DND-41 (cell line): ENCODE measurements around the gene AOPEP.

Experiments used
- ATAC-seq: fragments of 200-7000 bp; cut with Tn5 transposase; 3 replicates; pipeline ENCODE4 v1.9.1; 2021; ENCODE audit warnings: low read depth; ENCODE audit not compliant: insufficient read depth
- DNase-seq: peaks from one replicate; pipeline ENCODE4 v3.0.0-alpha.2; 2020
- H2AFZ ChIP-seq: 2 replicates; pipeline ENCODE4 v1.6.0; 2012; ENCODE audit warnings: low read depth, low read length
- H3K27ac ChIP-seq: 2 replicates; pipeline ENCODE4 v1.5.1; 2012; ENCODE audit warnings: low read length, inconsistent platforms
- H3K27me3 ChIP-seq: fragments of 200-600 bp; sonication (generic); 2 replicates; pipeline ENCODE4 v1.6.0; 2012; ENCODE audit warnings: low read length, mild to moderate bottlenecking, inconsistent platforms; ENCODE audit not compliant: insufficient read depth, poor library complexity
- H3K36me3 ChIP-seq: 2 replicates; pipeline ENCODE4 v1.5.1; 2012; ENCODE audit warnings: low read length, inconsistent platforms; ENCODE audit not compliant: insufficient read depth
- H3K4me1 ChIP-seq: 2 replicates; pipeline ENCODE4 v1.5.1; 2012; ENCODE audit warnings: mild to moderate bottlenecking, low read length; ENCODE audit not compliant: insufficient read depth
- H3K4me2 ChIP-seq: 2 replicates; pipeline ENCODE4 v1.6.0; 2012; ENCODE audit warnings: mild to moderate bottlenecking, moderate library complexity, low read length, inconsistent platforms; ENCODE audit not compliant: insufficient read depth
- H3K4me3 ChIP-seq, 2 experiments: fragments of 200-600 bp in 1 of 2; shearing (Covaris generic) in 1 of 2; 2 replicates each; pipeline ENCODE4 v1.5.1; 2012 to 2016; ENCODE audit warnings: inconsistent platforms in 2 of 2, low read length in 2 of 2, mild to moderate bottlenecking in 2 of 2, low read depth in 1 of 2, moderate library complexity in 1 of 2
- H3K79me2 ChIP-seq: 2 replicates; pipeline ENCODE4 v1.6.0; 2012; ENCODE audit warnings: low read length, inconsistent platforms; ENCODE audit not compliant: insufficient read depth
- H3K9ac ChIP-seq: 2 replicates; pipeline ENCODE4 v1.6.0; 2012; ENCODE audit warnings: low read depth, mild to moderate bottlenecking, inconsistent platforms, low read length, moderate library complexity
- H3K9me3 ChIP-seq: 2 replicates; pipeline ENCODE4 v1.5.1; 2012; ENCODE audit warnings: low read length, moderate library complexity, mild to moderate bottlenecking, inconsistent platforms; ENCODE audit not compliant: insufficient read depth, severe bottlenecking
- H4K20me1 ChIP-seq: 2 replicates; pipeline ENCODE4 v1.6.0; 2012; ENCODE audit warnings: low read length; ENCODE audit not compliant: insufficient read depth
- EZH2 ChIP-seq: IDR thresholded peaks from 3 replicates; pipeline ENCODE4 v1.6.1; 2012; ENCODE audit warnings: borderline replicate concordance, low read depth, mild to moderate bottlenecking, moderate library complexity, low read length, inconsistent platforms; ENCODE audit not compliant: severe bottlenecking
- TF ChIP-seq, protein P1 (sequence below): IDR thresholded peaks from 2 replicates; pipeline ENCODE4 v1.5.1; 2012; ENCODE audit warnings: borderline replicate concordance, low read length, moderate library complexity, mild to moderate bottlenecking; ENCODE audit not compliant: poor library complexity, severe bottlenecking; ENCODE audit errors: extremely low read depth

Gene AOPEP

DNA sequence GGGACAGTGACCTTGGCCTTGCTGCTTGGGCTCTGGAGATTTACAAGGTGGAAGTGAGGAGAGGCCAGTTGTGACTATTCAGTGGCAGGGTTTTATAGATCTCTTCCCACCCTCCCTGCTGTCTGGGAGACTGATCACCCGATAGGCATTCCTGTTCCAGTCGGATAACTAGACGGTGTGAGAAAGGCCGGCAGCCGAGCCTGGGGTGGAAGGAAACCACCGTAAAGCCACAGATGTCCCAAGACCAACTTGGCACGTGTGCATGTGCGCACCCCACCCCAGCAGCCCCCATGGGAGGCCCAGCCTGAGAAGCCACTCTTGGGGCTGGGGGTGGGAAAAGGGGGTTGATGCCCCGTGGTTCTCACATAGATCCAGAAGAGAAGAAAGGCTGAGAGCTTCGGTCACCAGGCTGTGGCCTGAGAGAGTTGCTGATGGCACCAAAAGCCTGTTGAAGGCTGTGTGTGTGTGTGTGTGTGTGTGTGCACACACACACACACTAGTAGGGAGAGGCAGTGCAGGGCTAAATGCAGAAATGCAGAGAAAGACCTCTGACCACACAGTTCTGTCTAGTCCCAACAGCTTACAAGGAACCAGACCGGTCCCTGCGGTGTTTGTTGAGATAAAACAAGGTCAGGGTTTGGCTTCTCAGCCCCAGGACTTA is 365.2 kb downstream of the AOPEP start:
- H3K4me2 ChIP-seq, result no peak overlapping the region
- H3K4me1 ChIP-seq, result no peaks in the 10 kb centered on the region
- no peaks in the 10 kb centered on the region for H3K79me2 ChIP-seq
- DNase-seq (no peak), ATAC-seq (no peak)
- no peak overlapping the region for H3K4me3 ChIP-seq
- H3K27me3 ChIP-seq, result no peaks in the 10 kb centered on the region
- no peaks in the 10 kb centered on the region for H4K20me1 ChIP-seq
- H3K9me3 ChIP-seq, result no peaks in the 10 kb centered on the region
- no peak overlapping the region for H2AFZ ChIP-seq
- no peaks in the 10 kb centered on the region for H3K36me3 ChIP-seq
- H3K9ac ChIP-seq, result no peak overlapping the region
- TF ChIP-seq, protein P1, sequence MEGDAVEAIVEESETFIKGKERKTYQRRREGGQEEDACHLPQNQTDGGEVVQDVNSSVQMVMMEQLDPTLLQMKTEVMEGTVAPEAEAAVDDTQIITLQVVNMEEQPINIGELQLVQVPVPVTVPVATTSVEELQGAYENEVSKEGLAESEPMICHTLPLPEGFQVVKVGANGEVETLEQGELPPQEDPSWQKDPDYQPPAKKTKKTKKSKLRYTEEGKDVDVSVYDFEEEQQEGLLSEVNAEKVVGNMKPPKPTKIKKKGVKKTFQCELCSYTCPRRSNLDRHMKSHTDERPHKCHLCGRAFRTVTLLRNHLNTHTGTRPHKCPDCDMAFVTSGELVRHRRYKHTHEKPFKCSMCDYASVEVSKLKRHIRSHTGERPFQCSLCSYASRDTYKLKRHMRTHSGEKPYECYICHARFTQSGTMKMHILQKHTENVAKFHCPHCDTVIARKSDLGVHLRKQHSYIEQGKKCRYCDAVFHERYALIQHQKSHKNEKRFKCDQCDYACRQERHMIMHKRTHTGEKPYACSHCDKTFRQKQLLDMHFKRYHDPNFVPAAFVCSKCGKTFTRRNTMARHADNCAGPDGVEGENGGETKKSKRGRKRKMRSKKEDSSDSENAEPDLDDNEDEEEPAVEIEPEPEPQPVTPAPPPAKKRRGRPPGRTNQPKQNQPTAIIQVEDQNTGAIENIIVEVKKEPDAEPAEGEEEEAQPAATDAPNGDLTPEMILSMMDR, result no peak
- no peak for TF ChIP-seq EZH2
- no peak overlapping the region for H3K27ac ChIP-seq

DNA sequence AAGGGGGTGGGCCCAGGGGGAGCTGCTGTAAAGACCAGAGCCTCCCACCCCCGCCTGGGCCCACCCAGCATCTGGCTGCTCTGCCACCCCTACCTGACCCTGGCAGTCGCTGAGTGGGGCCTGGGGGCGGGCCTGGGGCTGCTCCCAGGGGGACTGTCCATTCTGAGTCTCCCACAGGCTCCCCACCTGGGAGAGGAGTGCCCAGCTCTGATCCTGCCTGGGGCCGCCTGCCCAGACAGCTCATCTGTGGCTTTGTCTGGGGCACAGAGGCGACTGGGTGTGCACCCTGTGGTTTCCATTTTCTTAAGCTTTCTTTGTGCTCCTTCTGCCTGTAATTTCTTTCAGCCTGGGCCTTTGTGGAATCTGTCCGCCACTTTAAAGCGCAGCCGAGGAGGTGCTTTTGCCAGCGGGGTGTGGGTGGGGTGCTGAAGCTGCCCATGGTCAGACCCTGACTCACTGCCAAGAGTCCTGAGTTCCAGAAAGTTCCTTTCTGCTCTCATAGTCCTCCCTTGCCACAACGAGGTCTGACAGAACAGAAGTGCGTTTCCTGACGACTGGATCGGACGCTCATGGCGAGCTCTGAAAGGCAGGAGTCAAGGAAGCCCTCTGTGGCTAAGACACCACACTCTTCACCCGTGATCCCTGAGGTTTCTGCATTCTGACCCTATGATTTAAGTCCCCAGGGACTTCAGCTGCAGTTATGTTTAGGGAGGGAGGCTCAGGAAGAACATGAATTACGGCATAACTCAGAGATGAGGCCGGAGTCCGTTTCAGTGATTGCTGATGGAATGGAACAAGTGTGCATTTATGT is 366.0 kb downstream of the AOPEP start:
- H3K4me1 ChIP-seq, result no peaks in the 10 kb centered on the region
- TF ChIP-seq, protein P1, result no peak
- TF ChIP-seq EZH2, result no peak
- H3K9me3 ChIP-seq, result no peaks in the 10 kb centered on the region
- ATAC-seq (peak; percentile 60), DNase-seq (peak; percentile 22)
- H3K9ac ChIP-seq, result no peak overlapping the region
- H3K79me2 ChIP-seq, result no peaks in the 10 kb centered on the region
- no peak overlapping the region for H3K4me3 ChIP-seq
- H2AFZ ChIP-seq, result no peak overlapping the region
- no peaks in the 10 kb centered on the region for H3K27me3 ChIP-seq
- H4K20me1 ChIP-seq, result no peaks in the 10 kb centered on the region
- H3K27ac ChIP-seq, result no peak overlapping the region
- H3K36me3 ChIP-seq, result no peaks in the 10 kb centered on the region
- H3K4me2 ChIP-seq, result no peak overlapping the region

DNA sequence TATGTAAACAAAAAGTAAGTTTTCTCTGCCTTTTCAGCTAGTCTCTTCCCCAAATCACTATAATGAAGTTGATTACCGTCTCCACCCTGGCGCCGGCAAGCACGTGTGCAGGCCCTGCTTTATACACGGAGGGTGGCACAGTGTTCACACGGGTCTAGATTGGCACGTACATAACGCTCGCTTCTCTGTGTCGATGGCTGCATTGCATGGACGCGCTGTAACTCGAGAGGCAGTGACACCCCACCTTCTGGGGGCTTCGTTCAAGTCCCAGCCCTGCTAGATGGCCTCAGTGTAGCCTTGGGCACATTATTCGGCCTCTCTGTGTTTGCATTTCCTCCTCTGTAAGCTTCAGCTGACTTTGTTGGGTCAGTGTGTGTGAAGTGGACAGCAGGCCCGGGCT is 367.1 kb downstream of the AOPEP start:
- Histone ChIP-seq H3K36me3 (no peaks in the 10 kb centered on the region), H2AFZ (no peak overlapping the region), H3K9me3 (no peaks in the 10 kb centered on the region), H3K79me2 (no peaks in the 10 kb centered on the region), H3K4me3 (no peak overlapping the region), H3K4me1 (no peaks in the 10 kb centered on the region), H3K27ac (no peak overlapping the region), H3K27me3 (no peaks in the 10 kb centered on the region), H3K4me2 (no peak overlapping the region), H3K9ac (no peak overlapping the region), H4K20me1 (no peaks in the 10 kb centered on the region)
- ATAC-seq (no peak), DNase-seq (no peak)
- TF ChIP-seq, protein P1, result no peak
- no peak for TF ChIP-seq EZH2
